Stimulated activated CD8-positive, alpha-beta memory T cell treated with anti-CD3 and anti-CD28 coated beads, Interleukin-2, amount 100 ng/mL, for 1 hour (primary cell): ENCODE measurements around the gene SPP1.
"Not testable (repeated sequence)": the region's sequence is repeated elsewhere in the genome, so short reads cannot be mapped to it uniquely, and the experiment has no call there.

ENCODE experiments used
- DNase-seq, 2 donors: peaks; one replicate each; pipeline ENCODE4 v3.0.0-alpha.2; 2020; ENCODE audit warnings: low read depth in 2 of 2

SPP1 gene

DNA sequence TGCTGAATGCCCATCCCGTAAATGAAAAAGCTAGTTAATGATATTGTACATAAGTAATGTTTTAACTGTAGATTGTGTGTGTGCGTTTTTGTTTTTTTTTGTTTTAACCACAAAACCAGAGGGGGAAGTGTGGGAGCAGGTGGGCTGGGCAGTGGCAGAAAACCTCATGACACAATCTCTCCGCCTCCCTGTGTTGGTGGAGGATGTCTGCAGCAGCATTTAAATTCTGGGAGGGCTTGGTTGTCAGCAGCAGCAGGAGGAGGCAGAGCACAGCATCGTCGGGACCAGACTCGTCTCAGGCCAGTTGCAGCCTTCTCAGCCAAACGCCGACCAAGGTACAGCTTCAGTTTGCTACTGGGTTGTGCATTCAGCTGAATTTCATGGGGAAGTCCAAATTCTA lies at the start of gene SPP1:
Gene SPP1, plus strand, starts transcription at position 249 of the 400 bp plus-strand sequence. CDS start 1,182 bp downstream, outside the sequence.
- DNase-seq = no peak

DNA sequence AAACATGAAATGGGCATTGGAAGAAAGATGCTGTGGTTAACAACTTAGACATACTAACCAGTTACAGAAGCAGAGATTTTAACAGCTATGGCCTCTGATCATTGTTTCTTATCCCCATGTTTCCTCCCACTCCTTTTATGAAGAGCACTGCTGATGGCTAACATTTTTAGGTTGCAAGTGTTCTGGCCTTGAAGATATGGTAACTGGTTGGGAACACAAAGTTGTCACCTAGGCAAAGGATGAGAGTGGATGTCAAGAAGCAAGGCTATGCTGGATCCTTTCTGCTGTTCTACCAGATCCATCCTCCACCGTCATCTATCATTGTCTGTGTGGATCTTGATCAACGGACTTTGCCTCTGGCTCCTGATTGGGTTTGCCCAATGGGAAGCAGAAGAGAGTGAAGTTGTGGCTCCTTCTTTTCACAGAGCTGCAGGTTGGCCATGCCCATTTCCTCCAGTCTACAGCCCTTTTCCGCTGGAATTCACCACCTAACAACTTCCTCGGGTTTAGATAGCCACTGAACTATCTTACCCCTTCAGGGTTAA lies 48.9 kb upstream of the SPP1 start:
- DNase-seq = no peak

DNA sequence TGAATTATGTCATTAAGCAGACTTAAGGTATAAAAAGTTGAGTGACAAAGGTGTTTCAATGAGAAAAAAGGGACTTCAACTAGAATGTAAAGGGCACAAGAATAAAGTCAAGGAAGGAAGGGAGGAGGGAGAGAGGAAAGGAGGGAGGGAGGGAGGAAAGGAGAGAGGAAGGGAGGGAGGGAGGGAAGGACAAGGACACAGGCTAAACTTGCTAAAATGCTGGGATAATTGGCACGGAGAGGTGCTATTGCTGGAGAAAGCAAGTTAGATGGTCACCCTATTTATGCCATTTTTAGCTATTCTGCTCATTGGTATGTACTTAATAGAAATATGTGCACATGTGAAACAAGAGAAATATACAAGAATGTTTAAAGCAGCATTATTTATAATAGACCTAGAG lies 44.9 kb upstream of the SPP1 start:
- DNase-seq = no peak

DNA sequence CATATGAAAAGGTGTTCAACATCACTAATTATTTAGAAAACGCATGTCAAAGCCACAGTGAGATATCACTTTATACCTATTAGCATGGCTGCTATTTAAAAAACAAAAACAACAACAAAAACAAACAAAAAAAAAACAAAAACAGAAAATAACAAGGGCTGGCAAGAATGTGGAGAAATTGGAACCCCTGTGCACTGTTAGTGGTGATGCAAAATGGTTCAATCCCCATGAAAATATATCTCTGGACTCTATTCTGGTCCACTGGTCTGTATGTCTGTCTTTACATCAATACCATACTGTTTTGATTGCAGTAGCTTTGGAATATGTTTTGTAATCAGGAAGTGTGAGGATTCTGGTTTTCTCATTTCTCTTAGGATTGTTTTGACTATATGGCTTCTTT lies 43.6 kb upstream of the SPP1 start:
- DNase-seq = no peak

DNA sequence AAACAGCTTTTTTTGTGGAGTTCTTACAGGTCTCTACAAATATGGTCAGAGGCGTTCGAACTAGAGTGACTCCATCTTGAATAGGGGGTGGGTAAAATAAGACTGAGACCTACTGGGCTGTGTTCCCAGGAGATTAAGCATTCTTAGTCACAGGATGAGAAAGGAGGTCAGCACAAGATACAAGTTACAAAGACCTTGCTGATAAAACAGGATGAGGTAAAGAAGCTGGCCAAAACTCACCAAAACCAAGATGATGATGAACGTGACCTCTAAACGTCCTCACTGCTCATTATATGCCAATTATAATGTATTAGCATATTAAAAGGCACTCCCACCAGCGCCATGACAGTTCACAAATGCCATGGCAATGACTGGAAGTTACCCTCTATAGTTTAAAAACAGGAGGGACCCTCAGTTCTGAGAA lies 42.8 kb upstream of the SPP1 start:
- no peak for DNase-seq

DNA sequence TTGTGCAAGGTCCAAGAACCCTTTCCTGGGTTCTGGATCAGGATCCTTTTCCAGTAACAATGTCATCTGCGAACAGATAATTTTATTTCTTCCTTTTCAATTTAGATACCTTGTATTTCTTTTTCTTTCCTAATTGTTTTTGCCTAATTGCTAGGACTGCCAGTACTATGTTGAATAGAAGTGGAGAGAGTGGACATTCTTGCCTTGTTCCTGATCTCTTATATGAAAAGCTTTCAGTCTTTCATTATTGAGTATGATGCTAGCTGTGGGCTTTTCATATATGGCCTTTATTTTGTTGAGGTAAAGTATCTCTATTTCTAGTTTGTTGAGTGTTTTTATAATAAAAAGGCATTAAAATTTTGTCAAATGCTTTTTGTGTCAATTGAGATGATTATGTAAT lies 42.2 kb upstream of the SPP1 start:
- DNase-seq = no peak

DNA sequence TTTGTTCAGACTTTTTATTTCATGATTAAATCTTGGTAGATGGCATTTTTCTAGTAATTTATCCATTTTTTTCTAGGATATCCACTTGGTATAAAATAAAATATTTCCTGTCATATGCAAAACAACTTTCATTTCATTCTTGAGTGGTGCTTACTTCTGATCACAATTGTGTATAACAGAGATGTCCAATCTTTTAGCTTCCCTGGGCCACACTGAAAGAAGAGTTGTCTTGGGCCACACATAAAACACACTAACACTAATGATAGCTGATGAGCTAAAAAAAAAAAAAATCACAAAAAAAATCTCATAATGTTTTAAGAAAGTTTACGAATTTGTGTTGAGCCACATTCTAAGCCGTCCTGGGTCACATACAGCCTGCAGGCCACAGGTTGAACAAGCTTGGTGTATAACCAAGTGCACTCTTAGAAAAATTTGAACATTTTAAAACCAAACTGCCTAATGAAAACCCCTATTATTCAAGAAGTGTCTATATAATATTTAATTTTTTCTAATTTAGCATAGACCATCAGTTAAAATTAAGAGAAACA lies 41.3 kb upstream of the SPP1 start:
- DNase-seq = no peak

DNA sequence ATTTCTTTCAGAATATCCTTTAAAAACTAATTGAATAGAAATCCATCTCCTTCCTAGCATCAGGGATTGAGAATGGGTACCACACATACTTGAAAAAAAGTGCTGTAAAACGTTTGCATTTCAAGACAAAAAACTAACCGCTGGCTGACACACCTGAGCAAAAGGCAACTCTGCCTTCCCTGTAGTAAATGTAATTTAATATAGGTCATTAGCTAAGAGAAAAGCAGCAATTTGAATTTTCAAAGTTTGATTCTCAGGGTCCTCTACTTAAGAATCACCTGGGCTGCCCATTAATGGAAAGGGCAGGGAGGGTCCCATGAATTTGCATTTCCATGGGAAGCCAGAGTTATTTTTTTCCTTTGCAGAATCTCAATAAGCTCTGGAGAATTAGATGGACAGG lies 40.5 kb upstream of the SPP1 start:
- no peak for DNase-seq

DNA sequence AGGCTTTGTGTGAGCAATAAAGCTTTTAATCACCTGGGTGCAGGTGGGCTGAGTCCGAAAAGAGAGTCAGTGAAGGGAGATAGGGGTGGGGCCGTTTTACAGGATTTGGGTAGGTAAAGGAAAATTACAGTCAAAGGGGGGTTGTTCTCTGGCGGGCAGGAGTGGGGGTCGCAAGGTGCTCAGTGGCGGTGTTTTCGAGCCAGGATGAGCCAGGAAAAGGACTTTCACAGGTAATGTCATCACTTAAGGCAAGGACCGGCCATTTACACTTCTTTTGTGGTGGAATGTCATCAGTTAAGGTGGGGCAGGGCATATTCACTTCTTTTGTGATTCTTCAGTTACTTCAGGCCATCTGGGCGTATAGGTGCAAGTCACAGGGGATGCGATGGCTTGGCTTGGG lies 39.6 kb upstream of the SPP1 start:
- not testable (repeated sequence) for DNase-seq

DNA sequence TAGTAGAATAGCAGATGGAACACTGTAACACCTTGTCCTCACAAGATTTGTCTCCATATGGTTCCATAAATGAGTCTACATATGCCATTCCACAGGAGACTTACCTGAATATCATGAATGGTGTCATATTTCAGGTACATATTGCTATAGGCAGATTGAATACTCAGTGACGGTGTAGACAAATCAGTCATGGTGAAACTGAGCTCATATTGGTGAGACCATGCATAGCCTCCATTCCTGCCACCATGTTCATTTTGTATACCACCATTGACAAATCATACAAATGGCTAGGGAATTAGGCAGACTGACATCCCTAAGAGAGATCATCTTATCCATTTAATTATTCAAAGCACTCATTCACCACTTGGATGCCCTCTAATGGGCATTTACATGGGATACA lies 38.0 kb upstream of the SPP1 start:
- DNase-seq = no peak

DNA sequence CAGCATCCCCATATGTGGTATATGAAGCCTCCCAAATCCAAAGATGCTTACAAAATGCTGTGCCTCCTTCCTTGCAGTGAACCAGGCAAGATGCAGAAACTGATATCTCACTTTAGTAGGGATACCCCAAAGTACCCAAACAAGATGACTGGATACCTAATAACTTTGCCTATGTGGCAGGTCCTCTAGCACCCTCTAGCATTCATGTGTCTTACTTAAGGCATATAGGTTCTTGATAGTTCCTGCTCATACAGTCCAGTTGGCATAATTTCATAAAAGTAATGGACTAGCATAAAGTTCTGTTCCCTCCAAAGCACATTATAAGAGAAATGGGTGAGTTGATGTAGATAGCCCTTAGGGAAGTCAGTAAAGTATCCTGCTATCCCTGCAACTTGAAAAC lies 36.8 kb upstream of the SPP1 start:
- DNase-seq = no peak

DNA sequence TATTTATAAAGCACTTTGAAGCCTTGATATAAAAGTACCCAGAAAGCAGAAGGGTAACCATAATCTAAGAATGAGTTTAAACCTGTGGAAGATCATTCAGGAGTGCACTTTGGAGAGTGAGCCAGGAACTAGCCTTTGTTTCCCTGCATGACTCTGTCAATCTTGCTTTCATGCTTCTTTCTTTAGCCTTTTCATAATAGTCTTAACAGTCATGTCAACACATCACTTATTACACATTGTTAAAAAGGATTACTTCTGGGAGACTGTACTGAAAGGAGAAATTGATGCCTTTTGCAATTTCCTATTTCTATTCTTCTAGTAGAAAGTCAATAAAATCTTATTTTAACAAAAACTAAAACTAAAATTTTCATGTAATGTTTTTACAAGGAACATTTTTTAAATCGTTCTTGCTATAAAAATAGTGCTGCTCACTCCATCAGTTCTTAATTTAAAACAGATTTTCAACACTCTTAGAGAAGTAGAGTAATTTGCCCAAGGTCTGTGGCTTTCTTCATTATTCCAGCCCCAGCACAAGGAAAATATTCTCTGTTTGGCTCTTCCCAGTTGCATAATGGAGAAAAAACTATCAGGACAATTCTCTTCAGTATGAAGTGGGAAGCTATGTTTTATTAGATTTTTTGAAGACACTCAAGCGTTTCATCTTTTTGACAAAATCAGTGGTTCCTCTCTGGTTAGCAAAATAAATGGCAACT lies 35.4 kb upstream of the SPP1 start:
- DNase-seq = no peak

DNA sequence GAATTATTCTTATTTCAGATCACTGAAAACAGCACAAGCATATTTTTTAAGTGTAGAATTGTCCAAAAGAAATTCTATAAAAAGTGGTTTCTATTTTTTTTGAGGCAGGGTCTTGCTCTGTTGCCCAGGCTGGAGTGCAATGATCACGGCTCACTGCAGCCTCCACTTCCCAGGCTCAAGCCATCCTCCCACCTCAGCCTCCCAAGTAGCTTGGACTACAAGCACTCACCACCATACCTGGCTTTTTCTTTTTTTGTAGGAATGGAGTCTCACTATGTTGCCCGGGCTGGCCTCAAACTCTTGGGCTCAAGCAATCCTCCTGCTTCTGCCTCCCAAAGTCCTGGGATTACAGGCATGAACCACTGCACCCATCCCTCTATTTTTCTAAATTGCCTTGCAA lies 34.7 kb upstream of the SPP1 start:
- DNase-seq = not testable (repeated sequence)

DNA sequence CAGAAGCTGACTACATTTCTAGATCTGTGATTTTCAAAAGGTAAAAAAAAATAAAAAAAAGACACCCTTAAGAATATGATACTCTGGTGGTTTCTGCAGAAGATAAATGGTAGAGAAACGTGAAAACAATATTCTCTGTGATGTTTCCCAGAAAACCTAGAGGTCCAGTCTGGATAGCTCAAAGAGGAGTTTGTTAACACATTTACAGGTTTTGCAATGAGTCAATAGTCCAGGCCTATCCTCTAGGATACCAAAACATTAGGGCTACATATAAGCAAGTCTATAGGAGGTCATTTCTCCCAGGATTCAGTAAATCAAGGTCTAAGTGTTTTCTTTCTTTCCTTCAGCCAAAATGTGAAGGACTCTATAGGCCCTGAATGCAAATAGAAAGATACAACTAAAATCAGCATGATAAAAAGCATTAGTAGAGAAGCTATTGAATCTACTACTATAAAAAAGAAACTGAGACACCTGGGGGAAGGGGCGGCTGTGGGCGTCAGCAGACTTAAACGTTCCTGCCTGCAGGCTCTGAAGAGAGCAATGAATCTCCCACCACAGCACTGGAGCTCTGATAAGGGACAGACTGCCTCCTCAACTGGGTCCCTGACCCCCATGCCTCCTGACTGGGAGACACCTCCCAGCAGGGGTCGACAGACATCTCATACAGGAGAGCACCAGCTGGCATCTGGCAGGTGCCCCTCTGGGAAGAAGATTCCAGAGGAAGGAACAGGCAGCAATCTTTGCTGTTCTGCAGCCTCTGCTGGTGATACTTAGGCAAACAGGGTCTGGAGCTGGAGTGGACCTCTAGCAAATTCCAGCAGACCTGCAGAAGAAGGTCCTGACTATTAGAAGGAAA lies 33.7 kb upstream of the SPP1 start:
- DNase-seq = no peak

DNA sequence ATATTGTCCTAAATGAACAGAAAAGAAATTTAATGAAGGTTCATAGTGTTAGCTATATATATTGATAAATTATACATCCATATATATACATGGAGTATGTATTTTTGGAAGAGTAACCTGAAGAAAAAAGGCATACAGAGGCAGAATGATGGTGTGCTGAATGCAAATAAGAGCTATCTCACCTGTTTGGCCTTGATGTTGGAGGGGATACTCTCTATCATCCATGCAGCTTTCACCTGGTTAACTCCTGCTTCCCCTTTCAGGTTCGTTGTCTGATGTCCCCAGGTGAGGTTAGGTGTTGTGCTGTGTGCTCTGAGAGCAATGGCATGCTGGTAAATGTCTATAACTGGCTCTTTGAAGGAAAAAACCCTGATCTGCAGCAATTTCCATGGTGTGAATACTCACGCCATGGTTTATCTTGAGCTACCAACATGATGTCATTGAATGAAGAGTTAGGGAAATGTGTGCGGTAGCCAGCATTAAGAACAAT lies 31.8 kb upstream of the SPP1 start:
- DNase-seq = no peak

DNA sequence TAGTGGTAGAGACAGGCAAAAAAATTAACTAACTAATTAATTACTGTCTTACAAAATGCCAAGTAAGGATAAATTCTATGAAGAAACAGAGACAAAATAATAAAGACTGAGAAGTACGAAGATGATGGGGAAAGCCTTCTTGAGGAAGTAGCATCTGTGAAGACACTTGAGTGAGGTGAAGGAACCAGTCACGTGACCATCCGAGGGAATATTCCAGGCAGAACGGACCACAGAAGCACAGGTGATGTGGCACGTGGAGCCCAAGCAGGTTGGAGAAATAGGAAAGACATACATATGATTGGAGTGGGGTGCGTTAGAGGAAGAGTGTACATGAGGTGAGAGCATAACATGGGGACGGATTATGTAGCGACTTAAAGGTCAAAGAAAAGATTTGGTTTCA lies 30.5 kb upstream of the SPP1 start:
- DNase-seq = no peak

DNA sequence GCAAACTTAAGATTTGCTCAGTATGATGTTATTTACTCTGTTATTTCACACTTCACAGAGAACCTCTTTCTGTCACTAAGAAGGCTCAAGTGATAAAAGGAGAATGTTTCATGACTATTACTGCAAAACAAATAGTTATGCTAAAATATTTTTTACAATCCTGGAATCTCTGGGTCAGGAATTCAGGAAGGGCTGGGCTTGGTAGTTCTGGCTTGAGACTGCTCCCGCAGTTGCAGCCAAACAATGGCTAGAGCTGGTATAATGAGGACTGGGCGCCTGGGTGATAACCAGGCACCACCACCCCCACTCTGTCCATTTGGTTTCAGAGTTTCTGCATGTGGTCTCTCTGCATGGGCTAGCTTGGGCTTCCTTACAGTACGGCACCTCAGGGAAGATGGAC lies 28.7 kb upstream of the SPP1 start:
- no peak for DNase-seq

DNA sequence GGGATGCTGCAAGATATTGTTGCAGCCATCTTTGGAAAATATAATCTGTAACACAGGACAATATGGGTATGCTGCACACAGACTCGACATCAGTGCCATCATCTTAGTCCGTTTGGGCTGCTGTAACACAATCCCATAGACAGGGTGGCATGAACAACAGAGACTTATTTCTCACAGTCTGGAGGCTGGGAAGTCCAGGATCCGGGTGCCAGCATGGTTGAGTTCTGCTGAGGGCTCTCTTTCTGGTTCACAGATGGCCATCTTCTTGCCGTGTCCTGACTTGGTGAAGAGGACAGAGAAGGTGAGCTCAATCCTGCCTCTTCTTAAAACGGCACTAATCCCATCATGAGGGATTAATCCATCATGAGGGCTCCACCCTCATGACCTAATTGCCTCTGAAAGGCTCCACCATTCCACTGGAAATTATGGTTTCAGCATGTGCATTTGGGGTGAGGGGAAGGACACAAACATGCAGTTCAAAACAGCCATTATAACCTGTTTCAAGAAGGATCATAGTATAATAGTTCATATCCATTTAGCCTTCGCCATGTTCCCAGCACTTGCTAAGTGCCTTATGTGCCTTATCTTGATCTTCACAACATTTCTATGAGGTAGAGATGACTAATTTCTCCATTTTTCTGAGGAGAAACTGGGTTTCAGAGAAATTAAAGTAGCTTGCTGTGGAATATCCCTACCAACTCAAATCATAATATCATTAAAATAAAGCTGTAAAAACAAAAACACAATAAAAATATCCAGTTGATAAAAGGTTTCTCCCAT lies 27.9 kb upstream of the SPP1 start:
- DNase-seq = no peak

DNA sequence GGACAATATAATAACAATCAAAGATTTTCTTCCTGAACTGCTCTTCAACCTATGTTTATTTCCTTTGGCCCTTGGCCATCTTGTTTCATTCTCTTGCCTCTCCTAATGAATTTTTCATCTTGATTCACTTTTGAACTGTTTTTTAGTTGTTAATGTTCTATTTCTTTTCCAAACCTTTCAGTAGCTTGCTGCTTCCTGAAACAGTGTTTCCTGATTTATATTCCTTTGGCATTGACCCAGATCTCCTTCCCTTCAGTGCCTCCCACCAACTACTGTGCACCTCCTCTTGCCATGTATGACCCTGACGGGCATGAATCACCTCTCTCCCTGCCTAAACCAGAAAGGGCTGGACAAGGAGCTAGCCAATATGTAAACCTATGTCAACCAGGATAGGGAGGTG lies 25.6 kb upstream of the SPP1 start:
- no peak for DNase-seq

DNA sequence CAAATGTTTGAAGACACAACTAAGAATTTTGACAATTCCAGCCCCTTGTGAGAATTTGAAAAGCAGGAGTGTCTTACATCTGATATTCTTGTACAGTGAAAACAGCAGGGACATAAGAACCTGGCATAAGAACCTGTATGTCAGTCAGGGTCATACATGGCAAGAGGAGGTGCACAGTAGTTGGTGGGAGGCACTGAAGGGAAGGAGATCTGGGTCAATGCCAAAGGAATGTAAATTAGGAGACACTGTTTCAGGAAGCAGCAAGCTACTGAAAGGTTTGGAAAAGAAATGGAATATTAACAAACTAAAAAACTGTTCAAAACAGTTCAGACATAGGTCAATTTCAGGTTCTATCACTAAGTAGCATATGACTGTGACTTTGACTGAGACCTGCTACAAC lies 25.0 kb upstream of the SPP1 start:
- no peak for DNase-seq

DNA sequence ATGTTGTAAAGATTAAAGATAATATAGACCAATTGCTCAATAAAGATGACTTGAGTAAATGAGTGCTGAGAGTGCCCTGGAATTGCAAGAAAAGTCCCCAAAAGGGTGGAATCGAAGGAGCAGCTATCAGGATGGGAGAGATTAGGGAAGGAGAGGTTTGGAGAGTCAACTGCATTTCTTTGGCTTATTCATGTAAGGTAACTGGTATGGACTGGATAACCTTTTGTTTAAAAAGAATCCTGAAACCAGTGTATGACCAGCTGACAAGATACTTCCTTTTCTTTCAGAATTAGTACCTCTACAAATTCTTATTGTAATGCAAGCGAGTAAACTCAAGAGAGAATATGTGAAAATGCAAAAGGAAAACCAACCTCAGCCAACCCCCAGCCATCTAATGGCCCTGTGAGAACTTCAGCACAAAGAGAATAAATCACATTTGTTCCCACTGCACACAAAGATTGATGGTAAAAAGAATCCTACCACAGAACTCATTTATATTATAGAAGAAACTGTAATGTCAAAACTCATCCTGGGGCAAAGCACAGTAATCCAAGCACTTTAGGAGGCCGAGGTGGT lies 24.5 kb upstream of the SPP1 start:
- no peak for DNase-seq
